ENCODE data around the gene IDH3B. TPM values are rescaled to one million over a fixed set of nuclear protein-coding genes. Genes with fewer than 3 reads are reported as not detected.

The IDH3B gene
- 100 to 1,000 TPM; 109 to 114 TPM for total RNA-seq

DNA sequence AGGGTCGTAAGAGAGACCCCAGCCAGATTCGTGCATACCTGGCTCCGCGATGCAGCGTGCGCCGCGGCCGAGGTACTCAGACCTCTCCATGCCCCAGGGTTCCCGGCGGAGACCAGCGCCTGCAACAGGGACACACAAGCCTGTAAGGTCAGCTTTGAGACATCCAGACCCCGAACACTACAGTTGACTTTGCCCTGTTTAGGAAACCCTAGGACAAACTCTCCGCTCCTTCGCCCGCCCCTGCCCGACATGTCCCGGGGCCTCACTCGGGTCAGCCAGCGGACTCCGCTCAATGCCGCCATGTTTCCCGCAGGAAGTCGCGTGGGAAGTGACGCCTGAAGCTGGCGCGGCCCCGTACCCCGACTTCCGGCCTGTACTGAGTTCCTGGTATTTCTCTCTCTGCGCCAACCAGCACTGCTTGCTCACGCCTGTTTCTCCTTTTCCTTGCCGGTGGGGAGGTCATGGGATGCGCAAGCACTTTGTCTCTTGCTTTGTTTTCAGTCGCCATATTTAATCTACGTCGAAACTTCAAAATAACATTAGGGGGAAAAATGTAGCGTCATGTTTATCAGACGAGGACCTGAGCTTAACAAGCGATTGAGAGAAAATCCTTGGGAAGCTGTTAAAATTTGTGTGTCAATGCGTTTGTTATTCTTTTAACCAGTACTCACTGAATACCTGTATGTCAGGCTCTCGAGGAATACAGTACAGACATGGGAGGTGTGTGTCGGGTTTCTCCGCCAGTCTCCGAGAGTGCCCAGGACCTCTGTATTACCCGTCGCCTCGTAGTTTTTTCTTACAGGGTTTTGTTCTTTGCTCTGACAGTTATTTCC, at the start of gene IDH3B:
Gene IDH3B, minus strand, starts transcription at position 330 of the 833 bp plus-strand sequence. Its CDS starts 28 bp downstream, at position 302.
- peaks cover 15% of the 10 kb centered on the region for H3K4me1 Mint-ChIP-seq (ENCODE audit: low read depth)

DNA sequence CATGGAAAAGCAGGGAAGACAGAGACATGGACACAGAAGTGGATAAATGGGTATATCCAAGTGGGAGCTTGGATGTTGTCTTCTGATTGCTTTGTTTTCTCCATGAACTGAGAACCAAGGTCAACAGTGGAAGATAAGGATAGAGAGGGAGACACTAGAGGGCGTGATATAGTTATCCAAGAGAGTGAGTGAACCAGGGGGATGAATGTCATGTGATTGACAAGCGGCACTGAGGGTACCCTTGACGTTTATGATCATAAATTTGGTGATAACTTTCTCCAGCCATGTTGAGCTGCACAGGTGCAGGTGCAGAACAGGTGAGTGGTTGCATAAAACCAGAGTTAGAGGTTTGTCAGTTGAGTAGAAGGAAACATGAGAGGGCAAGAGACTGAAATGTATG, 49.3 kb upstream of the IDH3B start:
- intact Hi-C loops (cut with micrococcal nuclease): loop anchor here (2.0 kb wide), 1 partner anchor 30 kb away; no protein-coding TSS in a partner anchor
- H3K27me3 Mint-ChIP-seq: no peaks in the 10 kb centered on the region
- ATAC-seq (peak; percentile 80), DNase-seq (no peak)
- H3K9me3 Mint-ChIP-seq: no peaks in the 10 kb centered on the region
- H3K4me3 Mint-ChIP-seq: no peak overlapping the region
- POLR2A ChIA-PET: interaction anchor here (1.1 kb wide), 1 partner anchor 46 kb away, joined by 3 read pairs; no protein-coding TSS in a partner anchor
- H3K27ac Mint-ChIP-seq: no peak overlapping the region
- CTCF ChIA-PET: interaction anchor here (0.6 to 5.7 kb wide), 18 partner anchors 9 to 196 kb away, joined by 3 to 77 read pairs (median 4); no protein-coding TSS in a partner anchor
- TF ChIP-seq, protein P1, sequence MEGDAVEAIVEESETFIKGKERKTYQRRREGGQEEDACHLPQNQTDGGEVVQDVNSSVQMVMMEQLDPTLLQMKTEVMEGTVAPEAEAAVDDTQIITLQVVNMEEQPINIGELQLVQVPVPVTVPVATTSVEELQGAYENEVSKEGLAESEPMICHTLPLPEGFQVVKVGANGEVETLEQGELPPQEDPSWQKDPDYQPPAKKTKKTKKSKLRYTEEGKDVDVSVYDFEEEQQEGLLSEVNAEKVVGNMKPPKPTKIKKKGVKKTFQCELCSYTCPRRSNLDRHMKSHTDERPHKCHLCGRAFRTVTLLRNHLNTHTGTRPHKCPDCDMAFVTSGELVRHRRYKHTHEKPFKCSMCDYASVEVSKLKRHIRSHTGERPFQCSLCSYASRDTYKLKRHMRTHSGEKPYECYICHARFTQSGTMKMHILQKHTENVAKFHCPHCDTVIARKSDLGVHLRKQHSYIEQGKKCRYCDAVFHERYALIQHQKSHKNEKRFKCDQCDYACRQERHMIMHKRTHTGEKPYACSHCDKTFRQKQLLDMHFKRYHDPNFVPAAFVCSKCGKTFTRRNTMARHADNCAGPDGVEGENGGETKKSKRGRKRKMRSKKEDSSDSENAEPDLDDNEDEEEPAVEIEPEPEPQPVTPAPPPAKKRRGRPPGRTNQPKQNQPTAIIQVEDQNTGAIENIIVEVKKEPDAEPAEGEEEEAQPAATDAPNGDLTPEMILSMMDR (IDR thresholded peaks at IDR 0.05): peak; percentile 36
- H3K4me1 Mint-ChIP-seq (ENCODE audit: low read depth): no peaks in the 10 kb centered on the region
- no peaks in the 10 kb centered on the region for H3K36me3 Mint-ChIP-seq (ENCODE audit: low read depth)

More for the DNA sequence above, at the start of gene IDH3B:
- DNase-seq: peak; percentile 96
- H3K36me3 Mint-ChIP-seq (ENCODE audit: low read depth): peaks cover 20% of the 10 kb centered on the region
- H3K9me3 Mint-ChIP-seq: no peaks in the 10 kb centered on the region
- ChIA-PET CTCF (interaction anchor here (1.0 to 1.4 kb wide), 3 partner anchors 9 to 140 kb away, joined by 3 to 6 read pairs (median 3); no protein-coding TSS in a partner anchor), POLR2A (interaction anchor here (0.9 to 10.0 kb wide), 6 partner anchors 9 to 457 kb away, joined by 3 to 156 read pairs (median 5); partner anchors contain the start of gene NOP56)
- intact Hi-C loops (cut with micrococcal nuclease): no loop called here
- ATAC-seq: peak; percentile 97
- H3K4me3 Mint-ChIP-seq: peak within 1 kb of the TSS; percentile 86
- peak within 1 kb of the TSS; percentile 98 for H3K27ac Mint-ChIP-seq
- H3K27me3 Mint-ChIP-seq: no peaks in the 10 kb centered on the region
- TF ChIP-seq, protein P1 (IDR thresholded peaks at IDR 0.05): no peak

DNA sequence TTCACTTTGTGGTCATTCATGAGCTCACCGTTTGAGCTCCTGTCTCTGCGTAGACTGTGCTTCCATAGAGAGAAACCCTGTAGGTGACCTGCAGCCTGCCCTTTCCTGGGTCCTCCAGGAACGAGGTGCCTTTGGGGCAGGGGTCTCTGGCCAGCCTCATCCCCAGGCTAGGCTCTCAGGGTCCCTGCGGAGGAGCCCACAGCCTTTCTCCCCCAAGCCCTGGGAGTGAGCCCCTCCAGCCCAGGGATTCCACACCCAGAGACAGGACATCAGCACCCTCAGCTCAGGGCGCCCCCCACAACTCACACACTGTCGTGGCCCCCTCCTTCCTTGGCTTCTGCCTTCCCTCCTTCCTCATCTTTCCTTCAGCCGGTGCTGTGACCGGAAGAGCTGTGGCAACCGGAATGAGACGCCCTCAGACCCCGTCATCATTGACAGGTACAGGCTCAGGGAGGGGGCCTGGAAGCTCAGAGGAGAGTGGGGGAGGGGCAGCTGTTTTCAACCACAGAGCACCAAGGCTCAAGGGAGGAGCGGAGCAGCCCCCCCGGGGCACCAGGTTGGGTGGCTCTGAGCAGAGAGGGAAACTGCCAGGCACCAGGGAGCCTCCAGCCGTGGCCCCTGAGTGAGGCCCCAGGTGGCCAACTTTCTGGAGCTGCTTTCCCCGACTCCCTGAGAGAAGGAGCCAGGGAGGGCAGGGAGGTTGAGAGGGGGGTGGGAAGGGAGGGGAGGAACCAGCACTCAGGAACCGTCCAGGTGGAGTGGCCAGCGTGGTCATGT, 45.4 kb upstream of the IDH3B start:
- H3K27ac Mint-ChIP-seq: no peak overlapping the region
- H3K9me3 Mint-ChIP-seq: no peaks in the 10 kb centered on the region
- CTCF ChIA-PET: interaction anchor here (1.4 to 3.4 kb wide), 4 partner anchors 22 to 44 kb away, joined by 3 to 19 read pairs (median 5); no protein-coding TSS in a partner anchor
- POLR2A ChIA-PET: interaction anchor here (1.1 kb wide), 1 partner anchor 21 kb away, joined by 3 read pairs; no protein-coding TSS in a partner anchor
- no peak overlapping the region for H3K4me3 Mint-ChIP-seq
- DNase-seq: no peak
- ATAC-seq: no peak
- H3K4me1 Mint-ChIP-seq (ENCODE audit: low read depth): peaks cover 3% of the 10 kb centered on the region
- intact Hi-C loops (cut with micrococcal nuclease): no loop called here
- no peaks in the 10 kb centered on the region for H3K27me3 Mint-ChIP-seq
- H3K36me3 Mint-ChIP-seq (ENCODE audit: low read depth): no peaks in the 10 kb centered on the region
- TF ChIP-seq, protein P1 (IDR thresholded peaks at IDR 0.05): no peak

DNA sequence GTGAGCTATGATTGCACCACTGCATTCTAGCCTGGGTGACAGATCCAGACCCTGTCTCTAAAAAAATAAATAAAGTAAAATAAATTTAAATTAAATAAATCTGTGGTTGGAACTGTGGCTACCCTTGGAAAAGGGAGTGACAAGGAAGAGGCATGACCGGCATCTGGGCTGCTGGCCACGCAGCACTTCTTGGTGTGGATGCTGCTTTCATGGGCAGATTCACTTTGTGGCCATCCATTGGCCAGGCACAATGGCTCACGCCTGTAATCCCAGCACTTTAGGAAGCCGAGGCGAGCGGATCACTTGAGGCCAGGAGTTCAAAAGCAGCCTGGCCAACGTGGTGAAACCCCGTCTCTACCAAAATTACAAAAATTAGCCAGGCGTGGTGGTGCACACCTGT, 44.6 kb upstream of the IDH3B start:
- Mint-ChIP-seq H3K9me3 (no peaks in the 10 kb centered on the region), H3K27ac (no peak overlapping the region), H3K4me3 (no peak overlapping the region), H3K4me1 (ENCODE audit: low read depth) (peaks cover 3% of the 10 kb centered on the region), H3K36me3 (ENCODE audit: low read depth) (no peaks in the 10 kb centered on the region), H3K27me3 (no peaks in the 10 kb centered on the region)
- ATAC-seq (no peak), DNase-seq (no peak)
- ChIA-PET CTCF (interaction anchor here (1.4 to 3.4 kb wide), 4 partner anchors 21 to 44 kb away, joined by 3 to 19 read pairs (median 5); no protein-coding TSS in a partner anchor), POLR2A (interaction anchor here (1.1 kb wide), 1 partner anchor 20 kb away, joined by 3 read pairs; no protein-coding TSS in a partner anchor)
- intact Hi-C loops (cut with micrococcal nuclease): no loop called here
- TF ChIP-seq, protein P1 (IDR thresholded peaks at IDR 0.05): no peak

Measured in activated CD8-positive, alpha-beta T cell treated with anti-CD3 and anti-CD28 coated beads for 36 hours (primary cell).